Fibroblast of villous mesenchyme (primary cell): ENCODE results near the gene AMBP. TPM values are rescaled to one million over a fixed set of nuclear protein-coding genes. Genes with fewer than 3 reads are reported as not detected.

ENCODE experiments used
- DNase-seq: peaks from one replicate; pipeline ENCODE4 v3.0.0-alpha.2; 2010; ENCODE audit warnings: low read depth
- H3K4me3 ChIP-seq: 2 replicates; pipeline ENCODE4 v1.5.1; 2011; ENCODE audit warnings: low read depth, mild to moderate bottlenecking, low read length
- CTCF ChIP-seq: IDR thresholded peaks from 2 replicates; pipeline ENCODE4 v1.5.1; 2012; ENCODE audit warnings: low read depth, mild to moderate bottlenecking, low read length; ENCODE audit not compliant: insufficient read depth
- total RNA-seq: library from RNA; depleted of rRNA; stranded (reverse); fragments of >200 nt; gene quantifications from 2 replicates; pipeline ENCODE4 v1.2.3, GENCODE V29; 2012

AMBP gene
- total RNA-seq, 1 donor: not detected

DNA sequence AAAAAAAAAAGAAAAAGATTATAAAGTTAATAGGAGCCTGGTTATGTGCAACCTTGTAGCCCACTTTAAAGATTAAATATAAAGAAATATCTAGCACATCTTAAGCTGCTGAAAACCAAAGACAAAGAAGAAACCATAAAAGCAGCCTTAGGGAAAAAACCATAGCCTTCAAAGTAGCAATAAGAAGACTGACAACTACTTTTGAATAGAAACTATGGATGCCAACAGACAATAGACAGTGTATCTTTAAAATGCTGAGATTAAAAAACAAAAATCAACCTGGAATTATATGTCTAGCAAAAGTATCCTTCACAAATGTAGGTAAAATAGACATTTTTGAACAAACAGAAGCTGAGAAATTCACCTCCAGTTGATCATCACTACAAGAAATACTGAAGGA lies 24.4 kb upstream of the AMBP start:
- H3K4me3 ChIP-seq: no peak overlapping the region
- DNase-seq: no peak
- no peak for TF ChIP-seq CTCF

DNA sequence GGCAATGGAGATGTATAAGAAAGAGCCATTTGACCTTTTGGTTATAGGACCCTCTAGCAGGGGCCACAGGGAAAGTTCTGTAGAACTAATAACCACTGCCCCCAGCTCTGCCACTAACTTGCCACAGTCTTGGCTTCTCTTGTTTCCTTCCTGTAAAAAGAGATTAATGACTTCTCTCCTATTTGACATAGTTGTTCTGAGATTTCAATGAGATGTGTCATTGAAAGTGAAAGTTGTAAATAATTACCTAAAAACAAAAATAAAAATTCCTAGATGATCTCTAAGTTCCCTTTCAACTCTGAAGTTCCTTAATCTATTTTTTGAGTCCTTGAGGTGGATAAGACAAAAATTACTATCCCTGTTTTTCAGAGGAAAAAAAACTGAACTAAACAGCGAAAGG lies 22.4 kb upstream of the AMBP start:
- TF ChIP-seq CTCF: no peak
- DNase-seq: no peak
- H3K4me3 ChIP-seq: no peak overlapping the region

GRCh38 chr9:114099669-114100270 lies 21.7 kb upstream of the AMBP start:
- H3K4me3 ChIP-seq: no peak overlapping the region
- DNase-seq: no peak
- no peak for TF ChIP-seq CTCF

GRCh38 chr9:114098936-114099668 lies 21.0 kb upstream of the AMBP start, which contains the start of gene KIF12:
TSS of gene KIF12 (minus strand) at chr9:114099292. CDS start at chr9:114099276, 16 bp downstream.
- DNase-seq: no peak

DNA sequence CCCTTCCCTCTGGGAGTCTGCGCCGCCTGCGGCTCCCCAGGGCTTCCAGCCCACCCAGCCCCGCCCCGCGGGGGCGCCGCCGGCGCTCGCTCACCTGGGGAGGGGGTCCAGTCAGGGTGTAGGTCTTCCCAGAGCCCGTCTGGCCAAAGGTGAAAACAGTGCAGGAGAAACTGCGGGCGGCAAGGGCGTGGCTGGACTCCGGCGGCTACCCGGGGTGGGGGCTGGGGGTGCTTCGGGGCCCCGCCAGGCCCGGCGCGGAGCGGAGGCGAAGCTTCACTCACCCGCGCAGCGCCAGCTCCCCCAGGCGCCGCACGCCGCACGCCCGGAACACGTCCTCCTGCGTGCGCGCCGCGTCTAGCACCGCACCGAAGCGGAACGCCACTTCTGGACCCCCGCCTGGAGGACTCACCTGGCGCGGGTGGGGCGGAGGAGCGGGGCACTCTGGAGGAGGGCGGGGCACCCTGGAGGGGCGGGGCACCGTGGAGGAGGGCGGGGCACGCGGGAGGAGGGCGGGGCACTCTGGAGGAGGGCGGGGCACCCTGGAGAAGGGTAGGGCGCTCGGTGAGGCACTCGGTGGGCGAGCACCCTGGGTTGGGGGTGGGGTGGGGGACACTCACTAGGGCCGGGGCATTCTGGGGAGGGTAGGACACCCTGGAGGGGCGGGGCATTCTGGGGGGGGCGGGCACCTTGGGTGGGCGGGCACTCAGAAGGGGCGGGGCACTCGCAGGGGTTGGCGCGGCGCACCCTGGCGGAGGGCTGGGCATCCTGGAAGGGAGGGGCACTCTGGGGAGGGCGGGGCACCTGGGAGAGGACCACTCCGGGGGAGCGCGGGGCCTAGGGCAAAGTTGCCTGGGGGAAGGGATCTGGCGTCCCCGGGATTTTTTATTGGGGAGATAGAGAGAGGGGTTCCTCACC lies 20.2 kb upstream of the AMBP start:
- TF ChIP-seq CTCF: no peak
- no peak for DNase-seq
- H3K4me3 ChIP-seq: peak overlapping the region; percentile 42

More at GRCh38 chr9:114098936-114099668, 21.0 kb upstream of the AMBP start, which contains the start of gene KIF12:
- peak within 1 kb of the TSS; percentile 42 for H3K4me3 ChIP-seq
- no peak for TF ChIP-seq CTCF

DNA sequence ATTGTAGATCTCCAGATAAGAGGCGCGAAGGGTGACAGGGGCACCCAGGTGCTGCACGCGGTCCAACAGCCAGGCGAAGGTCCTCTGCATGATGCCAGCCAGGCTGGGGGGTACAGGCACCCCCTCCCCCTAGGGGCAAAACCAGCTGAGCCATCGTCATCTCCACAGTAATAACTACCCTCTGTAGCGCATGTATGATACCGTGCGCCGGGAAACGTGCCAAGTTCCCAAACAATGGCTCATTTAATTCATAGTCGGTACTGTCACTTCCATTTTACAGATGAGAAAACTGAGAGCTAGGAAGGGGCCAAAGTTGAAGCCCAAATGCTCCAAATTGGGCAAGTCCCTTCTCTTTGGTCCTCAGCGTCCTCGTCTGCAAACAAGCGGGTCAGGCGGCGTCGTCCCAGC lies 19.5 kb upstream of the AMBP start:
- no peak for DNase-seq
- no peak for TF ChIP-seq CTCF
- H3K4me3 ChIP-seq: peak overlapping the region; percentile 42
